Esophagus muscularis mucosa (tissue), 4 donors: ENCODE results near the gene TOLLIP. TPM values are rescaled to one million over a fixed set of nuclear protein-coding genes. Genes with fewer than 3 reads are reported as not detected.

Experiments
- DNase-seq: peaks from one replicate; pipeline ENCODE4 v3.0.0-alpha.2; 2017; ENCODE audit errors: extremely low spot score
- H3K27ac ChIP-seq, 4 donors: fragments of 200-600 bp; sonication (generic); replicated peaks in 1 of 4; 1 replicate in 3 of 4; 2 replicates in 1 of 4; pipeline ENCODE4 v1.5.1; 2016 to 2019; ENCODE audit warnings: mild to moderate bottlenecking in 1 of 4
- H3K27me3 ChIP-seq, 4 donors: fragments of 200-600 bp; sonication (generic); one replicate each; pipeline versions ENCODE4 v1.5.1 to v1.6.0; 2016 to 2019
- H3K36me3 ChIP-seq, 4 donors: fragments of 200-600 bp; sonication (generic); one replicate each; pipeline ENCODE4 v1.5.1; 2016 to 2019
- H3K4me1 ChIP-seq, 4 donors: fragments of 200-600 bp; sonication (generic); one replicate each; pipeline ENCODE4 v1.5.1; 2016 to 2019
- H3K4me3 ChIP-seq, 4 donors: fragments of 200-600 bp; sonication (generic); 1 replicate in 2 of 4; 2 replicates in 2 of 4; pipeline ENCODE4 v1.5.1; 2016 to 2019; ENCODE audit warnings: mild to moderate bottlenecking in 4 of 4, moderate library complexity in 1 of 4
- H3K9me3 ChIP-seq, 4 donors: fragments of 200-600 bp; sonication (generic); 1 replicate in 3 of 4; 2 replicates in 1 of 4; pipeline ENCODE4 v1.5.1; 2016 to 2019
- EP300 ChIP-seq: sonication (generic); formaldehyde crosslinking; IDR thresholded peaks from one replicate; pipeline ENCODE4 v1.6.1; 2017; ENCODE audit warnings: antibody characterized with exemption
- POLR2A ChIP-seq: fragments of 450-650 bp; IDR thresholded peaks from one replicate; pipeline ENCODE4 v1.6.1; 2017; ENCODE audit warnings: antibody characterized with exemption, moderate library complexity, mild to moderate bottlenecking, low read depth
- POLR2AphosphoS5 ChIP-seq, 2 donors: sonication (generic); formaldehyde crosslinking; IDR thresholded peaks; one replicate each; pipeline ENCODE4 v1.6.1; 2017; ENCODE audit warnings: antibody characterized with exemption in 2 of 2
- WGBS: methylation state at CpG from one replicate; pipeline ENCODE4 v1.1.5; 2018; 5-methylcytosine and 5-hydroxymethylcytosine counted together
- intact Hi-C: fragments of 100-400 bp; cut with DNase I; formaldehyde crosslinking; loops from one replicate; pipeline ENCODE4 v1.15.1; 2023
- total RNA-seq, 4 donors: library from RNA; depleted of rRNA; stranded (reverse); fragments of >200 nt; gene quantifications; one replicate each; pipeline versions ENCODE4 v1.1.0 to v1.2.1, GENCODE V29; 2016
- TF ChIP-seq, protein P1 (sequence below), 3 experiments: fragments of 200-600 bp in 2 of 3; fragments of 450-650 bp in 1 of 3; sonication (generic) in 2 of 3; IDR thresholded peaks; one replicate each; pipeline ENCODE4 v1.5.1; 2017 to 2019; ENCODE audit warnings: antibody characterized with exemption in 3 of 3, mild to moderate bottlenecking in 2 of 3, moderate library complexity in 1 of 3

The TOLLIP gene
- total RNA-seq, 4 donors from 2014 or later, result 33.2 to 71.6 (median 58.6) TPM

DNA sequence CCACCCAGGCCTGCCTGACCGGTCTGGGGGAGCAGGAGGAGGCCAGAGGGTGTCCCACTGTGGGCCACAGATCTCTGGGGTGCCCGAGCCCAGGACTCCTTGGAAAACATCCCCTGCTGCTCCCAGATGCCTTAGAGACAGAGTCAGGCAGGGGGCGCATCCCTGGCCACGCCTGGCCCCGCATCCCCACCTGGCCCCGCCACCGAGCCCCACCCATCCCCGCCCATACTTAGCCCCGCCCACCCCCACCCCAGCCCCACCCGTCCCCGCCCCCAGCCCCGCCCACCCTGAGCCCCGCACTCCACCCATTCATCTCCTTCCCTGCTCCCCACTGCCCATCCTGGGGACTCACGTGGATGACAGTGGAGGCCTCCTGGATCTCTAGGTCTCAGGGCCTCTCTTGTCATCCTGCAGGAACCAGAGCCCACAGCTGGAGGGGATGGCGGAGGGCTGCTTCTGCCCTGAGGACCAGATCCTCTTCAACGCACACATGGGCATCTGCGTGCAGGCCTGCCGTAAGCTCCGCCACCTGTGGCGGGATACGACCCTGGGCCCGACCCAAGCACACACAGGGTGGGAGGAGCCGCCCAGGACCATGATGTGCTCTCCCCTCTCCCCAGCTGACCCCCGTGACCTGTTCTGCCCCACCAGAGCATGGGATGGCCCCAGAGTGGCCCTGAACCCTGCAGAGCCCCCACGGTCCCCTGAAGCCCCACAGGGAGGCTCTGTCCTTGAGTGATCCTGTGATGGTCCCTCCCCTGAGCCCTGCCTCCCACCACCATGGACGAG is 53.0 kb downstream of the TOLLIP start:
- TF ChIP-seq EP300 (no peak), POLR2A (no peak), POLR2AphosphoS5 (IDR thresholded peaks at IDR 0.05) (no peak)
- TF ChIP-seq, protein P1, sequence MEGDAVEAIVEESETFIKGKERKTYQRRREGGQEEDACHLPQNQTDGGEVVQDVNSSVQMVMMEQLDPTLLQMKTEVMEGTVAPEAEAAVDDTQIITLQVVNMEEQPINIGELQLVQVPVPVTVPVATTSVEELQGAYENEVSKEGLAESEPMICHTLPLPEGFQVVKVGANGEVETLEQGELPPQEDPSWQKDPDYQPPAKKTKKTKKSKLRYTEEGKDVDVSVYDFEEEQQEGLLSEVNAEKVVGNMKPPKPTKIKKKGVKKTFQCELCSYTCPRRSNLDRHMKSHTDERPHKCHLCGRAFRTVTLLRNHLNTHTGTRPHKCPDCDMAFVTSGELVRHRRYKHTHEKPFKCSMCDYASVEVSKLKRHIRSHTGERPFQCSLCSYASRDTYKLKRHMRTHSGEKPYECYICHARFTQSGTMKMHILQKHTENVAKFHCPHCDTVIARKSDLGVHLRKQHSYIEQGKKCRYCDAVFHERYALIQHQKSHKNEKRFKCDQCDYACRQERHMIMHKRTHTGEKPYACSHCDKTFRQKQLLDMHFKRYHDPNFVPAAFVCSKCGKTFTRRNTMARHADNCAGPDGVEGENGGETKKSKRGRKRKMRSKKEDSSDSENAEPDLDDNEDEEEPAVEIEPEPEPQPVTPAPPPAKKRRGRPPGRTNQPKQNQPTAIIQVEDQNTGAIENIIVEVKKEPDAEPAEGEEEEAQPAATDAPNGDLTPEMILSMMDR (IDR thresholded peaks at IDR 0.05), result no peak
- H3K27ac ChIP-seq, result no peak overlapping the region
- intact Hi-C loops, result no loop called here
- H3K4me3 ChIP-seq, result no peak overlapping the region
- no peaks in the 10 kb centered on the region for H3K36me3 ChIP-seq
- no peaks in the 10 kb centered on the region for H3K9me3 ChIP-seq
- no peaks in the 10 kb centered on the region for H3K27me3 ChIP-seq
- H3K4me1 ChIP-seq, result peaks cover 0 to 4% (median 0%) of the 10 kb centered on the region in 4 donors
- DNase-seq, result no peak
- WGBS, result 46% methylated on average over 19 of the region's 26 CpGs

DNA sequence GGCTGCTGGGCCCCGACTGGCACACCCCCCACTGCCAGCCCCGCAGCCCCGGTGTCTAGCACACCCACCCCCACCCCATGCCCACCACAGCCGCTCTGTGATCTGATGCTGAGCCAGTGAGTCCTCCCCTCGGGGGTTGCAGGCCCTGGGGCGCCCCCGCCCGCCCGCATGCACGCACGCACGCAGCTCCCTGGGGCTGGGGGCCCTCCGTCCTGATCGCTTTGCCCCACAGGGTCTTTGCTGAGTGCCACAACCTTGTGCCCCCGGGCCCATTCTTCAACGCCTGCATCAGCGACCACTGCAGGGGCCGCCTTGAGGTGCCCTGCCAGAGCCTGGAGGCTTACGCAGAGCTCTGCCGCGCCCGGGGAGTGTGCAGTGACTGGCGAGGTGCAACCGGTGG is 54.3 kb downstream of the TOLLIP start:
- intact Hi-C loops, result no loop called here
- Histone ChIP-seq H3K9me3 (no peaks in the 10 kb centered on the region), H3K4me1 (peaks cover 0 to 2% (median 0%) of the 10 kb centered on the region in 4 donors), H3K36me3 (no peaks in the 10 kb centered on the region), H3K27me3 (no peaks in the 10 kb centered on the region), H3K27ac (no peak overlapping the region), H3K4me3 (no peak overlapping the region)
- TF ChIP-seq EP300 (no peak), POLR2AphosphoS5 (IDR thresholded peaks at IDR 0.05) (no peak), POLR2A (no peak)
- TF ChIP-seq, protein P1 (IDR thresholded peaks at IDR 0.05), result no peak
- 88% methylated on average over 11 of the region's 24 CpGs for WGBS
- DNase-seq, result no peak

DNA sequence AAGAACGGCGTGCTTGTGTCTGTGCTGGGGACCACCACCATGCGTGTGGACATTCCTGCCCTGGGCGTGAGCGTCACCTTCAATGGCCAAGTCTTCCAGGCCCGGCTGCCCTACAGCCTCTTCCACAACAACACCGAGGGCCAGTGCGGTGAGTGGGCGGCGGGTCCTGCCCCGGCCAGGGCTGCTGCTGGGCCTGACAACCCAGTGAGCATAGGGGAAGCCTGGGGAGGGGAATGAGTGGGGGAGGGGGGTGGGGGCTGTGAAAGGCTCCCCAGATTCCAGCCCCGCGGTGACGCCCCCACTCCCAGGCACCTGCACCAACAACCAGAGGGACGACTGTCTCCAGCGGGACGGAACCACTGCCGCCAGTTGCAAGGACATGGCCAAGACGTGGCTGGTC is 54.7 kb downstream of the TOLLIP start:
- Histone ChIP-seq H3K36me3 (no peaks in the 10 kb centered on the region), H3K27ac (no peak overlapping the region), H3K4me1 (no peaks in the 10 kb centered on the region), H3K4me3 (no peak overlapping the region), H3K27me3 (no peaks in the 10 kb centered on the region), H3K9me3 (no peaks in the 10 kb centered on the region)
- intact Hi-C loops, result no loop called here
- DNase-seq, result no peak
- no CpG with 5 or more reads among the region's 19 CpGs for WGBS
- TF ChIP-seq EP300 (no peak), POLR2AphosphoS5 (IDR thresholded peaks at IDR 0.05) (no peak), POLR2A (no peak)
- TF ChIP-seq, protein P1 (IDR thresholded peaks at IDR 0.05), result no peak

DNA sequence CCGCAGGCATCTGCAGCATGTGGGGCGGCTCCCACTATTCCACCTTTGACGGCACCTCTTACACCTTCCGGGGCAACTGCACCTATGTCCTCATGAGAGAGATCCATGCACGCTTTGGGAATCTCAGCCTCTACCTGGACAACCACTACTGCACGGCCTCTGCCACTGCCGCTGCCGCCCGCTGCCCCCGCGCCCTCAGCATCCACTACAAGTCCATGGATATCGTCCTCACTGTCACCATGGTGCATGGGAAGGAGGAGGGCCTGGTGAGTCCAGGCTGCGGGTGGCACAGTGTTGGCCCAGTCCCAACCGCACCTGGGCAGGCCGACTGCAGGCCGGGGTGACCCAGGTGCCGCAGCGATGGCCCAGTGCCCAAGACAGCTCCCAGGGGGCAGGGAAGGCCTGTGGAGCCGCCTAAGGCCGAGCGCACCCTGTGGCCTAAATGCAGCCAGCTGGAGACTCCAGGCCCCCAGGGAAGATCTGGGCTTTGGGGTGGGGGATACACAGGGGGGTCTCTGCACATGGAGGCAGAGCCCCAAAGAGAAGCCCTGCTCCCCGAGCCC is 55.3 kb downstream of the TOLLIP start:
- intact Hi-C loops, result no loop called here
- no peak for DNase-seq
- TF ChIP-seq, protein P1 (IDR thresholded peaks at IDR 0.05), result no peak
- no peak for TF ChIP-seq POLR2A
- no peak for TF ChIP-seq POLR2AphosphoS5 (IDR thresholded peaks at IDR 0.05)
- TF ChIP-seq EP300, result no peak
- no peaks in the 10 kb centered on the region for H3K36me3 ChIP-seq
- no peaks in the 10 kb centered on the region for H3K4me1 ChIP-seq
- H3K27me3 ChIP-seq, result no peaks in the 10 kb centered on the region
- WGBS, result 96% methylated on average over 18 of the region's 22 CpGs
- H3K4me3 ChIP-seq, result no peak overlapping the region
- H3K9me3 ChIP-seq, result no peaks in the 10 kb centered on the region
- H3K27ac ChIP-seq, result no peak overlapping the region
